Stimulated activated naive CD8-positive, alpha-beta T cell treated with anti-CD3 and anti-CD28 coated beads, Interleukin-15, Interleukin-2, amounts not matched to agents 100 U/mL and 50 U/mL, for 24 hours (primary cell): ENCODE measurements around the gene ZHX3.
A peak's percentile ranks its signal among the peaks of the same experiment; 100 is the strongest.

Experiments
- ATAC-seq: fragments of 150-1000 bp; cut with Tn5 transposase; one replicate; pipeline ENCODE4 v1.10.0; 2021
- DNase-seq: peaks from one replicate; pipeline ENCODE4 v3.0.0; 2021

The ZHX3 gene

DNA sequence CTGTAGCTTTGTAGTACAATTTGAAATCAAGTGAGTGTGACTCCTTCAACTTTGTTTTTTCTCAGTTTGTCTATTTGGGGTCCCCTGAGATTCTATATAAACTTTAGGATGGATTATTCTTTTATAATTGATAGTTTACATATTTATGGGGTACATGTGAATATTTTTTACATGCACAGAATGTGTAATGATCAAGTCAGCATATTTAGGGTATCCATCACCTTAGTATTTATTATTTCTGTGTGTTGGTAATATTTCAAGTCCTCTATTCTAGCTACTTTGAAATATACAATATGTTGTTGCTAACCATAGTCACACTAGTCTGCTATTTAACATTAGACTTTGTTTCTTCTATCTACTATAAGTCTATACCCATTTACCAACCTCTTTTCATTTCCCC is 129.9 kb downstream of the ZHX3 start:
- no peak for DNase-seq
- no peak for ATAC-seq

GRCh38 chr20:41185013-41185757 is 132.3 kb downstream of the ZHX3 start:
- ATAC-seq = no peak
- no peak for DNase-seq

- ATAC-seq (no peak), DNase-seq (no peak)
Measured at GRCh38 chr20:41183831-41184230, 133.7 kb downstream of the ZHX3 start.

DNA sequence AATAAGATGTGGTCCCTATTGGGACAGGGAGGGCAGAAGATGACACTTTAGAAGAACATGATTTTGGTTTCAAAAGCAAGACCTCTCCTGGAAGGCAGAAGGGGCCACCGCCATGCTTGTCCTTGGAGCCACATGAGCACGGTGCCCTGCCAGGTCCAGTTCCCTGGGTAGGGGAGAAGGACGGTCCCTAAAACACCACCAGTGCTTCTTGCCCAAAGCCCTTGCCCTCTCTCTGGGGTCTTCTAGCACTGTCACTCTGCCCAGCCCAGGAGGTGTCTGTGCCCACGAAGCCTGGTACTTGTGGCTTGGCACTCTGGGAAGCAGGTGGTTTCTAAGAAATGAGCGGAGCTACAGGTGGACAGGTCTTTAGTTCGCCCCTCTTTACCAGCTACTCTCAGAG is 134.1 kb downstream of the ZHX3 start:
- no peak for ATAC-seq

GRCh38 chr20:41182296-41183212 is 135.0 kb downstream of the ZHX3 start:
- no peak for DNase-seq
- ATAC-seq = peak; percentile 44

More for the DNA sequence above, 134.1 kb downstream of the ZHX3 start:
- no peak for DNase-seq

DNA sequence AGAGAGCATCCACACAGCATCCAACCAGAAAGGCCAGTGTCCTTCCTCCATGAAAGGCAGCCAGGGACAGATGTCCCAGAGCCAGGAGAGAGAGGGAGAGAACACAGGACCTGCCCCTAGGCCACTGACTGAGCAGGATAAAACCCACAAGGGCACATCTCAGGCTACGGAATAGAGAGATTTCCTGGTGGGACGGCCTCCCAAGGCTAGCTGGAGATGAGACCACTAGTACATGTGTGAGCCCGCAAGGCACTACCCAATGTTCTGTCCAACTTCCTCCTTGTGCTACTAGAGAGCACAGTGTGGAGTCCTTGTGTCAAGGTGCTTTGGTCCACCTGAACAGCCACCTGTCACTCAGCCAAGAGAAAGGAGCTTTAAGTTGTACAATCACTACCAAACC is 136.0 kb downstream of the ZHX3 start:
- DNase-seq = no peak
- ATAC-seq = no peak

DNA sequence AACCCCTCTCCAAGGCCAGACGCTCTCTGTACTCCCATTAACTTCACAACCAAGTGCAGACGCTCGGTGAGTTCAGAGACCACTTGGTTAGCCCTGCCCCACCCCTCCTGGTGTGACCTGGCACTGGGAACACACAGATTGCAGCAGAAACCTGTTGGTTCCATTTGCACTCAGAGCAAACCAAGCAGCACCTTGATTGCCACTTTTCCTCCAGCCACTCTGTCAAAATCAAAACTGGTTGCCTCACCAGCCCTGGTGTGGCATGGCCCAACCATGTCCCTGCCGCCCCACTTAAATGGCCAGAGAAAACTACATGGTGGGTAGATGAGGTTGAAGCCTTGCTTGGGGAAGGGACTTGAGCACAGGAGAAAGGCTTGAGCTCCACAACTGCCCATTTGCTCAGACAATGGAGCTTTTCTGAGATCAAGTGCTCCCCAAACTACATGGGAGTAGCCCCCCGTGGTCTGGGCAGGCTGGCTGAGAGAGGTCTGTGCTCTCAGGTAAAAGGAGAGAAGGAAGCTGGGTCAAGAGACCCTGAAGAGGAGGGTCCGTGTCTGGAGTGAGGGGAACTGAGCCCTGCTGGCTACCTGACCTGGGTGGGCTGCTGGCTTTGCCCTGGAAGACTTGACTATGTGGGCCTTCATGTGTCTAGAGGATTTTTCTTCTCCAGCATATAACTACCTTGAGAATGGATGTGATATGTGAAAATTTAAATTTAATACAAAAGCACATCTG is 136.8 kb downstream of the ZHX3 start:
- DNase-seq = no peak
- no peak for ATAC-seq

DNA sequence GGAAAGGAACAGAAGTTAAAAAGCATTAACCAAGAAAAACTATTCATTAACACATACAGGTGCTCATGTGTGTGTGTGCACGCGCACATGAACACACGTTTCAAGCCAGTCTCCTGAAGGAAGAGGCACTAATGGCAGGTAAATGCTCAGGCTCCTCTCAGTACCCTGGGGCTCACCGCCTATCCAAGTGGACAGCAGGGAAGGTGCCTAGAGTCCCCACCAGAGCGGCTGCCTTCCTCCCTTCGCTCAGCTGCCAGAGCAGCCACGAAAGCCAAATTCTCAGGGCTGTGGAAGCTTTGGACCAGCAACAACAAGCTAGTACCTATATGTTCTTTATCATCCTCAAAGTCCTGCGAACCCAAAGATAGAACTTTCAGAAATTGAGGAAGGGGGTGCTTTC is 137.6 kb downstream of the ZHX3 start:
- no peak for DNase-seq
- no peak for ATAC-seq

GRCh38 chr20:41178904-41179432 is 138.6 kb downstream of the ZHX3 start:
- ATAC-seq (no peak), DNase-seq (no peak)

GRCh38 chr20:41178495-41178894 is 139.0 kb downstream of the ZHX3 start:
- DNase-seq = no peak

DNA sequence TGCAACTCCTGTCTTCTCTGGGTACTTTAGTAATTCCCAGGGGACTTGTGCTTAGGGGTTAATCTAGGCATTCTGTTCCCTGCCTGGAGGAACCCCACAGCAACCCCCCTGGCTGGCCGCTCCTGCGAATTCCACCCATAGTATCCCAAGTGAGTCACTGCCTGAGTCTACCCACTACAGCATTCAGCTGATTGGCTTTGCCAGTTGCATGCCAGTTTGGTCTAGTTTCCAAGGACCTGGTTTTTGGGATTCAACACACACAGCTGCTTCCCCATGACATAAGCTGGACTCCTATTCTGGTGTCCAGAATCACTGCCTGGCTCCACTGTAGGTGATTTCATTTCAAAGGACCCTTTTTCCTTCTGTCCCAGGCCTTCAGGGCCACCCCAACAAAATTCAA is 139.9 kb downstream of the ZHX3 start:
- no peak for ATAC-seq
- no peak for DNase-seq

More at GRCh38 chr20:41178495-41178894, 139.0 kb downstream of the ZHX3 start:
- no peak for ATAC-seq

- ATAC-seq = no peak
- no peak for DNase-seq
Measured at GRCh38 chr20:41176711-41177552, 140.6 kb downstream of the ZHX3 start.

DNA sequence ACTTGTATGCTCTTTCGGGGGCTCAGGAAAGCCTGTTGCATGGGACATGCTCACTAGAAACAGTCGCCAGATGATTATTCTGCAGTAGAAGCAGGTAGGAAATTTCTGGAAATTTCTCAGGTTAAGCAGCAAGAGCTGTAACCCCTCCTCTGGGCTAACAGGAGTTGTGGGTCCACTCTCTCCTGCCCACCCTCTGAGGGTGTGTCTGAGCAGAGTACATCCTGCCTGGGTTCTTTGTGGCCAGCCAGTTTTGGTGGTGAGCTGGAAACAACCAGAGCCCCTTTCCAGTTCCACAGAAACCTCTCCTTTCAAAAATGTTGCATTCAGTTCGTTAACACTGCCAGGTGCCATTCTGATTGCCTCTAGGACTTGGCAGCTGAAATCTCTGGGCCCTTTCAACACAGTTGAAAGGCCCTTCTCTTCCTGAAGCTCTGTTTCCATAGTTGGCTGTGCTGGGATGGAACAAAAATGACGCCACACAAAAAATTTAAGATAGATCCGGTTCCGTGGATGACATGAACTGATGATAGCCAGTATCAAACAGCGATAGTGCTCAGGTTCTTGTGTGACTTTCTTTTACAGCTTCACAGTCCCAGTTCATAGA is 141.7 kb downstream of the ZHX3 start:
- ATAC-seq = no peak
- DNase-seq = no peak

GRCh38 chr20:41175201-41175651 is 142.3 kb downstream of the ZHX3 start:
- ATAC-seq (no peak), DNase-seq (no peak)

- DNase-seq (no peak), ATAC-seq (no peak)
Measured at GRCh38 chr20:41174782-41175181, 142.7 kb downstream of the ZHX3 start.

DNA sequence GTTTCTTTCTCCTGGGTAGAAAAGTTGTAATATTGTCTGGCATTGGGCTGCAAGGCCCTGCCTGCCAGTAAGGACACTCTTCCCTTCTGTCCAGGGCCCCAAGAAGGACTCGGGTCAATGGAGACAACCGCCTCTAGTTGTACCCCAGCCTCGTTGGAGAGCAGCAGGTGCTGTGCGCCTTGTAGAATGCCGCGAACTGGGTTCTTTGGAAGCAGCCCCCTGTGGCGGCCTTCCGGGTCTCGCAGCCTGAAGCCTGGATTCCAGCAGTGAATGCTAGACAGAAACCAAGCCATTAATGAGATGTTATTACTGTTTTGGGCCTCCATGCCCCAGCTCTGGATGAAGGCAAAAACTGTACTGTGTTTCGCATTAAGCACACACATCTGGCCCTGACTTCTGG is 143.2 kb downstream of the ZHX3 start:
- ATAC-seq (no peak), DNase-seq (no peak)

GRCh38 chr20:41173791-41174341 is 143.7 kb downstream of the ZHX3 start:
- DNase-seq (no peak), ATAC-seq (no peak)

DNA sequence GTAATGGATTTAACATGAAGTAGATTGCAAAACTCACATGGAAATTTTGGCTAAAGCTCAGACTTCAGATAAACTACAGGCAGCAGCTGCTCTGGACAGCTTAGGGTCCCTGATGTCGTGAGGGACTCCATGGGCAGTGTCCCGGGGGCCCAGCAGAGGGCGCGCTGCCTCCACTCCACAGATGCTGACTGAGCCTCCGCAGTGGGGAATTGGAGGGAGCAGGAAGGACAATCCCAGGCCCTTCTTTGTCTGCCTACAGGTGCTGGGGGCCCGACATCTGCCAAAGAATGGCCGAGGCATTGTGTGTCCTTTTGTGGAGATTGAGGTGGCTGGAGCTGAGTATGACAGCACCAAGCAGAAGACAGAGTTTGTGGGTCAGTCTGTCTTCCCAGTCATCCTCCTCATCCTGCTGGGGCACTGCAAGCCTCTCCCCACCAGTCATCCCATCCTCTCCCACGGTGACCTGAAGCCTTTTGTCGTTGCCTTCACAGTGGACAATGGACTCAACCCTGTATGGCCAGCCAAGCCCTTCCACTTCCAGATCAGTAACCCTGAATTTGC is 144.3 kb downstream of the ZHX3 start:
- DNase-seq = peak; percentile 75
- ATAC-seq = peak; percentile 69

DNA sequence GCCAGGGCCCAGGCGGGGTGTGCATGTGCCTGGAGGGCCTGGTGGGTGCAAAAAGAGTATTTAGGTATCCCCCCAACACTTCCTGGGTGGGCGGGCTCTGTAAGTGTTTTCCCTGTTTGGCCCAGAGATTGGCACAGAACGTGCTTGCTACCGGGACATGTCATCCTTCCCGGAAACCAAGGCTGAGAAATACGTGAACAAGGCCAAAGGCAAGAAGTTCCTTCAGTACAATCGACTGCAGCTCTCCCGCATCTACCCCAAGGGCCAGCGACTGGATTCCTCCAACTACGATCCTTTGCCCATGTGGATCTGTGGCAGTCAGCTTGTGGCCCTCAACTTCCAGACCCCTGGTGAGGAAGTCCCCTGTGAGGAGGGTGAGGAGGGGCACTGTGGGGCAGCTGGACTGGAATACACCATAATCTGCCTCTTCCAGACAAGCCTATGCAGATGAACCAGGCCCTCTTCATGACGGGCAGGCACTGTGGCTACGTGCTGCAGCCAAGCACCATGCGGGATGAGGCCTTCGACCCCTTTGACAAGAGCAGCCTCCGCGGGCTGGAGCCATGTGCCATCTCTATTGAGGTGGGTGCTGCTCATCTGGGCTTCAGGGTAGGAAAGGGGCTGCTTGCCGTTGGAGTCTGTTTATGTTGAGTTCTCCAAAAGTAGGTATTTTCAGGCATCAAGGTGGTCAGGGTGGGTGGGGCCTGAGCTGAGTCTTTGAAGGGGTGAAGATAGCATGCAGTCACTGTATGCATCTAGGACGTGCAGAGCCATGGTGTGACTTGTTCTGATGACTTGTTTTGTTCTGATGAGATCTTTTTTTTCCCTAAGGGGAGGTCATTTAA is 145.0 kb downstream of the ZHX3 start:
- ATAC-seq (peak; percentile 7), DNase-seq (peak; percentile 9)
